T-cell (primary cell): Measurements from ENCODE around the gene FRYL. TPM values are rescaled to one million over a fixed set of nuclear protein-coding genes. Genes with fewer than 3 reads are reported as not detected.

Experiments
- ATAC-seq, 4 experiments: fragments of 200-7000 bp in 3 of 4; fragments of 150-1000 bp in 1 of 4; cut with Tn5 transposase; replicated peaks in 1 of 4; 1 replicate in 3 of 4; 2 replicates in 1 of 4; pipeline ENCODE4 v1.10.0; 2021; ENCODE audit warnings: moderate library complexity in 3 of 4, mild to moderate bottlenecking in 2 of 4, moderate number of reproducible peaks in 1 of 4
- CTCF ChIA-PET, 2 donors: fragments of 300-600 bp; sonication (Branson Sonifier 250); formaldehyde crosslinking; loops; one replicate each; lab custom pipeline; 2022; ENCODE audit warnings: antibody characterized with exemption in 2 of 2; lab: Charles Lee
- POLR2A ChIA-PET, 2 donors: fragments of 300-600 bp; sonication (Branson Sonifier 250); formaldehyde crosslinking; loops; one replicate each; lab custom pipeline; 2022; ENCODE audit warnings: antibody characterized with exemption in 2 of 2; lab: Charles Lee
- DNase-seq, 35 experiments: peaks; one replicate each; pipeline versions ENCODE4 v3.0.0 to v3.0.0-alpha.2; 2013 to 2023
- H3K27ac ChIP-seq: one replicate; pipeline ENCODE4 v1.5.1; 2013; ENCODE audit warnings: low read length
- H3K27me3 ChIP-seq, 2 experiments: replicated peaks in 1 of 2; 1 replicate in 1 of 2; 2 replicates in 1 of 2; pipeline versions ENCODE4 v1.6.1 to v1.7.0; 2013; ENCODE audit warnings: low read length in 1 of 2, mixed read lengths in 1 of 2; ENCODE audit not compliant: control insufficient read depth in 2 of 2, insufficient read depth in 2 of 2; ENCODE audit errors: extremely low read depth in 1 of 2
- H3K36me3 ChIP-seq, 2 donors: 1 replicate in 1 of 2; 2 replicates in 1 of 2; pipeline versions ENCODE4 v1.6.1 to v1.7.0; 2013; ENCODE audit warnings: low read length in 1 of 2; ENCODE audit not compliant: control insufficient read depth in 2 of 2, insufficient read depth in 1 of 2; ENCODE audit errors: extremely low read depth in 1 of 2
- H3K4me1 ChIP-seq, 2 experiments: 1 replicate in 1 of 2; 2 replicates in 1 of 2; pipeline versions ENCODE4 v1.6.1 to v1.7.0; 2013; ENCODE audit warnings: low read length in 2 of 2, mixed read lengths in 1 of 2; ENCODE audit not compliant: insufficient read depth in 2 of 2, control insufficient read depth in 1 of 2; ENCODE audit errors: extremely low read depth in 1 of 2
- H3K4me3 ChIP-seq, 2 donors: 1 replicate in 1 of 2; 2 replicates in 1 of 2; pipeline versions ENCODE4 v1.5.1 to v1.7.0; 2013; ENCODE audit warnings: mild to moderate bottlenecking in 2 of 2, low read length in 1 of 2, moderate library complexity in 1 of 2; ENCODE audit not compliant: control insufficient read depth in 1 of 2; ENCODE audit errors: extremely low read depth in 1 of 2
- H3K9me3 ChIP-seq: 2 replicates; pipeline ENCODE4 v1.7.0; 2013
- H3K27ac Mint-ChIP-seq, 2 donors: one replicate each; pipeline ENCODE4 v1.8.0; 2020 to 2021; ENCODE audit warnings: mild to moderate bottlenecking in 2 of 2, mixed read lengths in 2 of 2
- H3K27me3 Mint-ChIP-seq, 2 donors: one replicate each; pipeline ENCODE4 v1.8.0; 2021 to 2022; ENCODE audit warnings: mixed read lengths in 2 of 2
- H3K36me3 Mint-ChIP-seq: one replicate; pipeline ENCODE4 v1.8.0; 2021; ENCODE audit warnings: mixed read lengths
- H3K4me1 Mint-ChIP-seq, 3 donors: one replicate each; pipeline ENCODE4 v1.8.0; 2020 to 2022; ENCODE audit warnings: mixed read lengths in 3 of 3, mild to moderate bottlenecking in 1 of 3
- H3K4me3 Mint-ChIP-seq, 3 donors: one replicate each; pipeline ENCODE4 v1.8.0; 2020 to 2022; ENCODE audit warnings: mild to moderate bottlenecking in 3 of 3, mixed read lengths in 3 of 3, moderate library complexity in 3 of 3
- H3K9me3 Mint-ChIP-seq, 3 donors: one replicate each; pipeline ENCODE4 v1.8.0; 2020 to 2022; ENCODE audit warnings: mixed read lengths in 3 of 3
- WGBS: methylation state at CpG from one replicate; pipeline ENCODE4 v1.1.5; 2013; ENCODE audit warnings: missing lambda C conversion rate; ENCODE audit not compliant: insufficient coverage; 5-methylcytosine and 5-hydroxymethylcytosine counted together
- total RNA-seq, 35 experiments: library from RNA in 6 of 35; stranded (reverse) in 6 of 35; fragments of 120-200 nt in 1 of 35; gene quantifications; one replicate each; pipeline versions ENCODE4 v1.2.1 to v1.2.4 and lab custom pipeline; 2013 to 2026

Gene FRYL
- total RNA-seq, 5 donors from 2014 or later (not counting 1 experiment from before 2014, with no cell fraction given), result 86.3 to 143 (median 111) TPM

GRCh38 chr4:48490680-48491513, 289.2 kb downstream of the FRYL start:
- Mint-ChIP-seq H3K9me3 (no peaks in the 10 kb centered on the region), H3K4me1 (peaks cover 0 to 2% (median 0%) of the 10 kb centered on the region in 3 donors), H3K36me3 (no peaks in the 10 kb centered on the region), H3K4me3 (peak overlapping the region; percentile 20 to 21 (median 21)), H3K27ac (no peak overlapping the region), H3K27me3 (peaks cover 23 to 44% of the 10 kb centered on the region in 2 donors)
- peaks cover 9 to 23% of the 10 kb centered on the region in 2 experiments for H3K27me3 ChIP-seq
- DNase-seq (peak in 1 of 35 experiments; percentile 4), ATAC-seq (peak in 3 of 4 experiments; percentile 20 to 38 (median 34))
- H3K27ac ChIP-seq, result no peak overlapping the region
- H3K36me3 ChIP-seq, result no peaks in the 10 kb centered on the region
- ChIA-PET POLR2A (no interaction called here), CTCF (interaction anchor here in 1 of 2 donors (0.5 kb wide), 1 partner anchor 89 kb away, joined by 3 read pairs; no protein-coding TSS in a partner anchor)
- no peaks in the 10 kb centered on the region for H3K9me3 ChIP-seq
- WGBS, result 17% methylated on average over 102 of the region's 104 CpGs
- H3K4me1 ChIP-seq, result peaks cover 0 to 10% of the 10 kb centered on the region in 2 experiments
- peak overlapping the region in 1 of 2 donors; percentile 57 for H3K4me3 ChIP-seq

- H3K27me3 ChIP-seq, result peaks cover 11 to 23% of the 10 kb centered on the region in 2 experiments
- no peaks in the 10 kb centered on the region for H3K9me3 ChIP-seq
- peaks cover 0 to 10% of the 10 kb centered on the region in 2 experiments for H3K4me1 ChIP-seq
- H3K27ac ChIP-seq, result no peak within 1 kb of the TSS
- ChIA-PET CTCF (no interaction called here), POLR2A (no interaction called here)
- H3K4me1 Mint-ChIP-seq, result peaks cover 0 to 2% (median under 1%) of the 10 kb centered on the region in 3 donors
- H3K36me3 Mint-ChIP-seq, result no peaks in the 10 kb centered on the region
- peak within 1 kb of the TSS in 1 of 2 donors; percentile 57 for H3K4me3 ChIP-seq
- H3K36me3 ChIP-seq, result no peaks in the 10 kb centered on the region
- peak within 1 kb of the TSS; percentile 21 to 66 (median 46) for H3K4me3 Mint-ChIP-seq
- peak in 1 of 35 experiments; percentile 6 for DNase-seq
- WGBS, result 6% methylated on average over 76 of the region's 80 CpGs
- no peak within 1 kb of the TSS for H3K27ac Mint-ChIP-seq
- peak in 3 of 4 experiments; percentile 35 to 60 (median 36) for ATAC-seq
- peaks cover 29 to 48% of the 10 kb centered on the region in 2 donors for H3K27me3 Mint-ChIP-seq
- no peaks in the 10 kb centered on the region for H3K9me3 Mint-ChIP-seq
Observed at GRCh38 chr4:48490012-48490679, 289.9 kb downstream of the FRYL start, which contains the start of gene ZAR1. ZAR1 (plus strand) TSS chr4:48490252; CDS start chr4:48490292, 40 bp downstream.

- no peak overlapping the region for H3K27ac ChIP-seq
- H3K36me3 ChIP-seq, result no peaks in the 10 kb centered on the region
- peaks cover 0 to 14% of the 10 kb centered on the region in 2 experiments for H3K4me1 ChIP-seq
- peaks cover 15 to 26% of the 10 kb centered on the region in 2 experiments for H3K27me3 ChIP-seq
- no peak for DNase-seq
- Mint-ChIP-seq H3K4me3 (peak overlapping the region in 2 of 3 donors; percentile 46 to 66), H3K4me1 (peaks cover 5 to 6% (median 5%) of the 10 kb centered on the region in 3 donors), H3K36me3 (no peaks in the 10 kb centered on the region), H3K27me3 (peaks cover 34 to 53% of the 10 kb centered on the region in 2 donors), H3K9me3 (no peaks in the 10 kb centered on the region), H3K27ac (no peak overlapping the region)
- CTCF ChIA-PET, result no interaction called here
- WGBS, result 28% methylated on average over 13 of the region's 14 CpGs
- POLR2A ChIA-PET, result no interaction called here
- no peak overlapping the region for H3K4me3 ChIP-seq
- no peak for ATAC-seq
- H3K9me3 ChIP-seq, result no peaks in the 10 kb centered on the region
Observed at GRCh38 chr4:48489683-48490011, 290.4 kb downstream of the FRYL start.

- ATAC-seq (no peak), DNase-seq (no peak)
- Mint-ChIP-seq H3K9me3 (peaks cover 0 to 4% (median 0%) of the 10 kb centered on the region in 3 donors), H3K4me1 (peaks cover 14 to 19% (median 19%) of the 10 kb centered on the region in 3 donors), H3K27ac (no peak overlapping the region), H3K4me3 (peak overlapping the region; percentile 67 to 72 (median 70)), H3K36me3 (no peaks in the 10 kb centered on the region), H3K27me3 (peaks cover 61 to 72% of the 10 kb centered on the region in 2 donors)
- CTCF ChIA-PET, result no interaction called here
- WGBS, result 30% methylated on average over 16 of the region's 22 CpGs
- H3K27me3 ChIP-seq, result peaks cover 24 to 41% of the 10 kb centered on the region in 2 experiments
- H3K36me3 ChIP-seq, result no peaks in the 10 kb centered on the region
- peaks cover 2 to 16% of the 10 kb centered on the region in 2 experiments for H3K4me1 ChIP-seq
- peak overlapping the region in 1 of 2 donors; percentile 58 for H3K4me3 ChIP-seq
- H3K27ac ChIP-seq, result no peak overlapping the region
- H3K9me3 ChIP-seq, result no peaks in the 10 kb centered on the region
- POLR2A ChIA-PET, result no interaction called here
Observed at GRCh38 chr4:48484494-48485168, 295.4 kb downstream of the FRYL start.

GRCh38 chr4:48483777-48484493, 296.1 kb downstream of the FRYL start:
- H3K9me3 Mint-ChIP-seq, result peaks cover 0 to 4% (median 0%) of the 10 kb centered on the region in 3 donors
- Histone ChIP-seq H3K27ac (no peak overlapping the region), H3K36me3 (no peaks in the 10 kb centered on the region), H3K27me3 (peaks cover 26 to 38% of the 10 kb centered on the region in 2 experiments), H3K4me3 (peak overlapping the region in 1 of 2 donors; percentile 58), H3K9me3 (no peaks in the 10 kb centered on the region), H3K4me1 (peaks cover 2 to 14% of the 10 kb centered on the region in 2 experiments)
- CTCF ChIA-PET, result interaction anchor here in 1 of 2 donors (0.6 kb wide), 1 partner anchor 461 kb away, joined by 5 read pairs; no protein-coding TSS in a partner anchor
- ATAC-seq, result peak; percentile 50 to 73 (median 61)
- peak overlapping the region; percentile 67 to 72 (median 70) for H3K4me3 Mint-ChIP-seq
- peak in 2 of 35 experiments; percentile 8 to 21 for DNase-seq
- peaks cover 61 to 65% of the 10 kb centered on the region in 2 donors for H3K27me3 Mint-ChIP-seq
- POLR2A ChIA-PET, result no interaction called here
- 12% methylated on average over 60 of the region's 66 CpGs for WGBS
- peak overlapping the region in 1 of 2 donors; percentile 65 for H3K27ac Mint-ChIP-seq
- no peaks in the 10 kb centered on the region for H3K36me3 Mint-ChIP-seq
- H3K4me1 Mint-ChIP-seq, result peaks cover 14 to 19% (median 19%) of the 10 kb centered on the region in 3 donors
